Gastrocnemius medialis (tissue), 4 donors: ENCODE measurements around the gene FAM229B.

Experiments
- POLR2A ChIP-seq, 2 donors: fragments of 450-650 bp; IDR thresholded peaks; one replicate each; pipeline ENCODE4 v1.6.1; 2017; ENCODE audit warnings: antibody characterized with exemption in 2 of 2, mild to moderate bottlenecking in 2 of 2, moderate library complexity in 2 of 2
- TF ChIP-seq, protein P1 (sequence below), 5 experiments: fragments of 450-650 bp in 3 of 5; fragments of 200-600 bp in 2 of 5; sonication (generic) in 2 of 5; IDR thresholded peaks in 4 of 5; conservative IDR thresholded peaks in 1 of 5; 1 replicate in 4 of 5; 2 replicates in 1 of 5; pipeline ENCODE4 v1.5.1; 2016 to 2019; ENCODE audit warnings: antibody characterized with exemption in 5 of 5, mild to moderate bottlenecking in 3 of 5, moderate library complexity in 3 of 5

DNA sequence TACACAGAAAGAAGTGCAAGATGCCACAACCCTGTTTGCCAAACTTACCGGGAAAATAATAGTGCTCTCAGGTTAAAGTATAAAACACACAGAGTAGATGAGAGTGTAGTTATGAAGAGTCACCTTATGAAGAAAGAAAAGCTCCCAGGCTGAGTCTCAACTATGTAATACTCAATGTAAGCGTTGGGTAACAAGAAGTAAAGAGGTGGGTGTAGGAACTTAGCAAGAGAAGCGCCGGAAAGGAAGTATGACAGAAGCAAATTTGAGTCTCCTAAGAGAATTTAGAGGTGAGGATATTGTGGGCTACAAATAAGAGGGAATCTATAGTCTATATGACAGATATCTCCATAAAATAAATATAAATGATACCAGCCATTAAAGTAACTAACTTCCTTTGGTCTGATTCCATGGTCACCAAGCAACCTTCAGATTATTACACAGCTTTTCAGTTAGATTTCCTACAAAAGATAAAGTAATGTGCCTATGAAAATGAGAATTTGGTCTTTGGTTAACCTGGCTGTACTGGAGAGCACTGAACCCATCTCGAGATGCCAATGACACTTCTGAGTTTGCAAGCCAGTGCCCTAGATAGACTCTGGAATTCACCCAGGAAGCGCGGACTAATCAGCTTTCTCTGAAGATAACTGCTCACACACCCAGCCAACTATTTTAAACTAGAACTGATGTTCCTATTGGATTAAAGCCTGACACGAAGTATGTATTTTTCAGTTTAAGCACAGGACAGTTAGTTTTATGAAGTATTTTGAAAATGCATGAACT lies 1.9 kb upstream of the FAM229B start:
- no peak for TF ChIP-seq POLR2A (IDR thresholded peaks at IDR 0.05)
- TF ChIP-seq, protein P1, sequence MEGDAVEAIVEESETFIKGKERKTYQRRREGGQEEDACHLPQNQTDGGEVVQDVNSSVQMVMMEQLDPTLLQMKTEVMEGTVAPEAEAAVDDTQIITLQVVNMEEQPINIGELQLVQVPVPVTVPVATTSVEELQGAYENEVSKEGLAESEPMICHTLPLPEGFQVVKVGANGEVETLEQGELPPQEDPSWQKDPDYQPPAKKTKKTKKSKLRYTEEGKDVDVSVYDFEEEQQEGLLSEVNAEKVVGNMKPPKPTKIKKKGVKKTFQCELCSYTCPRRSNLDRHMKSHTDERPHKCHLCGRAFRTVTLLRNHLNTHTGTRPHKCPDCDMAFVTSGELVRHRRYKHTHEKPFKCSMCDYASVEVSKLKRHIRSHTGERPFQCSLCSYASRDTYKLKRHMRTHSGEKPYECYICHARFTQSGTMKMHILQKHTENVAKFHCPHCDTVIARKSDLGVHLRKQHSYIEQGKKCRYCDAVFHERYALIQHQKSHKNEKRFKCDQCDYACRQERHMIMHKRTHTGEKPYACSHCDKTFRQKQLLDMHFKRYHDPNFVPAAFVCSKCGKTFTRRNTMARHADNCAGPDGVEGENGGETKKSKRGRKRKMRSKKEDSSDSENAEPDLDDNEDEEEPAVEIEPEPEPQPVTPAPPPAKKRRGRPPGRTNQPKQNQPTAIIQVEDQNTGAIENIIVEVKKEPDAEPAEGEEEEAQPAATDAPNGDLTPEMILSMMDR (IDR thresholded peaks at IDR 0.05 in 4 of 5, conservative IDR thresholded peaks at IDR 0.05 in 1 of 5): no peak
